GM18873 (cell line): ENCODE data around the gene EFCAB8.

Experiments
- ATAC-seq: cut with Tn5 transposase; IDR thresholded peaks from one replicate; pipeline ENCODE4 v1.9.1; 2021; ENCODE audit warnings: mild to moderate bottlenecking, moderate library complexity, moderate number of reproducible peaks; ENCODE audit not compliant: unreplicated experiment, low FRiP score

EFCAB8 gene

GRCh38 chr20:33002087-33002808 is 143.5 kb downstream of the EFCAB8 start:
- no peak for ATAC-seq

GRCh38 chr20:33004141-33004751 is 145.5 kb downstream of the EFCAB8 start, which contains the start of gene SUN5:
Gene SUN5, minus strand, starts transcription at chr20:33004433. Its CDS starts 93 bp downstream, at chr20:33004340.
- no peak for ATAC-seq

DNA sequence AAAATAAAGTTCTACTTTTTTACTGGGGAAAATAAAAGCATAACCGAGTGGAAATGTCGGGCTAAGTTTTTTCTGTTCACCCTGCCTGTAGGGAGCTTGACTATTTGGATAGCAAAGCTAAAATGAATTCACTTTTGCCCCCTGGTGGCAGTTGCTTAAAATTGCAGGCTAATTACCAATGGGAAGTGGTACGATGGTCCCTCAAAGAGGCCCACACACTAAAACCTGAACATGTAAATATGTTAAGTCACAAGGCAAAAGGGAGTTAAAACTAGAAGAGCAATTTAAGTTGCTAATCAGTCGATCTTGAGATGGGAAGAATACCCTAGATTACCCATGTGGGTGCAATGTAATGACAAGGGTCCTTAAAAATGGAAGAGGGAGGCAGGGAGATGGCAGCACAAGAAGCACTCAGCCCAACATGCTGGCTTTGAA is 146.4 kb downstream of the EFCAB8 start:
- ATAC-seq = no peak

- ATAC-seq = no peak
These were observed 147.4 kb downstream of the EFCAB8 start for GRCh38 chr20:33005908-33006775.

DNA sequence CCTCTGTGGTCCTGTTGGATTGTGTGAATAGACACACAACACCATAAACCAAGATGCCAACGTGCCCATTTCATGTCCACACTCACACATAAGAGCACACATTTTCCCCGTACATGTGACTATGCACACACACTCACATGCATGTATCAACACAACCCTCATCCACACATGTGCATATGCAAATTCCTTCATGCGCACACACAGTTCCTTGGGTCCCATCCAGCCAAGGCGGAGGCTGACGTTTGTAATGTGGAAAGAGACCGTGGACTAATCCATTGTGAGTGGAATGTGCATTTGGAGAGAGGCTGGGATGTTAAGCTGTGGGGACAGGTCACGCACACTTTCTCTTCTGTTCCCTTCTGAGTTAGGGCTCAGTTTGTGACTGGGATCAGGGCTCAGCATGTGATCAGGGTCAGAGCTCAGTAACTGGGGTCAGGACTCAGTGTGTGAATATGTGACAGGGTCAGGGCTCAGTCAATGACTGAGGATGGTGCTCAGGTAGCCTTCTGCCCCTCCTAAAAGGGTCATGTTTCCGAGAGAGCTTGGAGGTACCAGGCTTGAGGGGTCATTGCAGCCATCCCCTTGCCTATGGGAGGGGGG is 148.2 kb downstream of the EFCAB8 start:
- ATAC-seq = no peak

DNA sequence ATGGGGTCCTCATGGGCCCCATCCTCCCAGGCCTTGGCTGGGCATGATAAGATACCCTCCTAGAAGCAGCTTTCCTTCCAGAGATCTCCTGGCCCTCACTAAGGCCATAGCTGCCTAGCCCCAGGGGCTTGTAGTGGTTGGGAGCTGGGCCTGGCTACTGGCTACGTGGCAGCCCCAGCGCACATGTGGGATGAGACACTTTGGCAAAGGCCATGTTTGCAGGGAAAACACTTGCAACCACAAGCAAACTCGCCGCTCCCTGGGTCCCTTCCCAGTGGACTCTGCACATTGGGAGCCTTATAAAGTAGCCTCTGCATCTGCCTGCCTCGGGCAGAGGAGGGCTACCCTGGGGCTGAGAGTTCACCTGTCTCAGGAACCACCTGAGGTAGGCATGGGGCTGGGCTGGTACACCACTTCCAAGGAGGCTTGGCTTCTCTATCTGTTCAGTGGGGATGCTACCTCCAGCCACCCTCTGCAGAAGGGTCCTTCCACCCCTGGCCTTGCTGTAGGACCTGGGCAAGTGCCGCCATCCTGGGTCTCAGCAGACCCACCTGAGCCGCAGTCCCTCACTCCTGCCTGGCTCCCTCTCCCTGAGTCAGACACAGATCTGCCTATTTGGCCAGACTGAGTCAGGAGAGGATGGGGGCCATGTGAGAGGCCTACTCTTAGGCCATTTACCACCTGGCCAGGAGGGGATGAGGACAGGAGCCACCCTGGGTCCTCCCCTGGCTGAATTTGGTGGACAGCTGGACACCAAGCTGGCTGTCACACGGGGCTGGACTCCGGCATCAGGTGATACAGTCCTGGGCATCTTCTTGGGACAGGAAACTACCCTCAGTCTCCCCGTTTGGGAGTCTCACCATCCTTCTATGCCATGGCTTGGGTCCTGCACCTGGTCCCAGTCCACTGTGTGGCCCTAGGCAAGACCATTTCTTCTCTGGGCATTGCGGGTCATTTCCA is 148.9 kb downstream of the EFCAB8 start, which contains the start of gene BPIFB2:
Gene BPIFB2 (plus strand): TSS at position 329 of the 960 bp plus-strand sequence. CDS start 871 bp downstream, outside the sequence.
- ATAC-seq = no peak

- ATAC-seq = no peak
These were observed 149.9 kb downstream of the EFCAB8 start for GRCh38 chr20:33008336-33009213.

DNA sequence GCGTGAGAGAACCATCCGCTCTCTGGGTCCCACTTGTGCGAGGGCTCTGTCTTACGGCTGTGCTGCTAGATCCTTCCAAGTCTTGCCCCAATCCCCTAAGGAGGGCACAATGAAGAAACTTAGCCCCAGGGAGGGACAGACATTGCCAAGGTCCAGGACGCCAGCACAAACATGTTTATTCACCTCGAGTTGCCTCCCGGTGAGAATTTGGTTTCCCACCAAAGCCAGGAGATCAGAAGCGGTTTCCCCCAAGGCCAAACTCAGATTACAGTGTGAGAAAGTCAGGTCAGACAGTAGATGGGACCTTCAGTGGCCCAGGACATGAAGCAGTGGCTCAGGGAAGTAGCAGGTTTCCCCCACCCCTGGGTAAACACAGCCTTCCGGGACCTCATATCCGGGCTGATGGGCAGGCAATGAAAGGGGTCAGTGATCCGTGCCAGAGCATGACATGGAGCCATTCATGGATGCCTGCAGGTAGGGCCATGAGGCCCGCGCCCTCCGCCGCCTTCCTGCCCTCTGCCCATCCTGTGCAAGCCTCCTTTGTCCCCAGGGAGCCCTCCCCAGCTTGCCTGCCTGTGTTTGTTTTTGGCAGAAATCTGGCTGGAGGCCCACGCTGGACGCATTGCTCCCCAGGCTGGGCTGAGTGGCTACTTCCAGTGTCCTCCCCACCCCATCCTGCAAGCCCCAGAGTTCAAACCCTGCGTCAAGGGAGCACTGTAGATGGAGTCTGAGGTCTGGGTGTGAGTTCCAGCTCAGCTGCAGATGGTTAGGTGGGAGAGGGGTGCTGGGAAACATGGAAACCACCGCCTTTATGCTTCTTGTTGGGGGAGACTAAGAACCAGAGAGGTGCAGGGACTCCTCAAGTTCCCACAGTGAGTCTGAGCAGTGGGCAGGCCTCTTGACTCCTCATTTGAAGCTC is 150.8 kb downstream of the EFCAB8 start:
- no peak for ATAC-seq

DNA sequence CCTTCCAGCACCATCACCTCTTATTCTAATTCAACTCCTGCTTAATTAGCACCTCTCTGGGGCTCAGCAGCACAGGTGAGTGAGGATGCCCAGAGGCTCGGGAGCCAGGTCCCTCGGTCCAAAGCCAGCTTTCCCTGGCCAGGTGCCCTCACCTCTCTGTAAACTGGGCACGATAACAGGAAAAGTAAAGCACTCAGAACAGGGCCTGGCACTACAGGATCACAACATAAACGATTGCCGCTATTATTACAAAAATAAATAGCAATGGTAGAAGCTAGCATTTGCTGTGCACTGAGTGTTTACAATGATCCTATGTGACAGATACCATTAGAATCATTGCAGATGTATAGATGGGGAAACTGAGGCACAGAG is 151.4 kb downstream of the EFCAB8 start:
- ATAC-seq = no peak

DNA sequence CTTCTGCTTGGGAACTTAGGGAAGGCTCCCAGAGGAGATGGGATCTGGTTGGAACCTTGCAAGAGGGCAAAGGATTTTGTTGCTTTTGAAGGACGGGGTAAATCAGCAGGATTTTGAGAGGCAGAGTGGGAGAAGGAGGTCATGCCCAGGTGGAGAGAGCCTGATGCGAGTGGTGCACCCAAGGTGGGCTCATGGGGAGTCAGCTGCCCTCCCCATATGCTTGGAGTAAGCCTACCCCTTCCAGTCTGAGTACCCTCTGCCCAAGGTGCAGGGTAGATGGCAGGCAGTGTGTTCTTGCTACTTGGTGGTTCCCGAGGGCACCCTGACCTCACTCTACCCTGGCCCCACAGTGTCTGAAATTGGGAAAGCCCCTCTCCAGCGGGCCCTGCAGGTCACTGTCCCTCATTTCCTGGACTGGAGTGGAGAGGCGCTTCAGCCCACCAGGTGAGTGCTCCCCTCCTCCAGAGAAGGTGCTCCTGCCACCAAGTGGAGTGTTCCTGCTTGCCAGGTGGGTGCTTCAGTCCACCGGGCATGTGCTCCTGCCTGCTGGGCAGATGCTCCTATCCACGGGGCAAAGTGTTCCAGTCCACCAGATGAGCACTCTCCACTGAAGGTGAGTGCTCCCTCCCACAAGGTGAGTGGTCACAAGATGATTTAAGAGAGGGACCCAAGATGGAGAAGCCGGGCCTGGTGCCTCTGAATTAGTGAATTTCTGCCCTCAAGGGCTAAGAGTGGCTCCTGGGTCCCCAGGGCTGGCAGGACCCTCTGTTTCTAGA is 152.1 kb downstream of the EFCAB8 start:
- no peak for ATAC-seq
